ENCODE measurements around the gene NXF2B.
"Not testable (repeated sequence)": the region's sequence is repeated elsewhere in the genome, so short reads cannot be mapped to it uniquely, and the experiment has no call there.

The NXF2B gene, protein sequence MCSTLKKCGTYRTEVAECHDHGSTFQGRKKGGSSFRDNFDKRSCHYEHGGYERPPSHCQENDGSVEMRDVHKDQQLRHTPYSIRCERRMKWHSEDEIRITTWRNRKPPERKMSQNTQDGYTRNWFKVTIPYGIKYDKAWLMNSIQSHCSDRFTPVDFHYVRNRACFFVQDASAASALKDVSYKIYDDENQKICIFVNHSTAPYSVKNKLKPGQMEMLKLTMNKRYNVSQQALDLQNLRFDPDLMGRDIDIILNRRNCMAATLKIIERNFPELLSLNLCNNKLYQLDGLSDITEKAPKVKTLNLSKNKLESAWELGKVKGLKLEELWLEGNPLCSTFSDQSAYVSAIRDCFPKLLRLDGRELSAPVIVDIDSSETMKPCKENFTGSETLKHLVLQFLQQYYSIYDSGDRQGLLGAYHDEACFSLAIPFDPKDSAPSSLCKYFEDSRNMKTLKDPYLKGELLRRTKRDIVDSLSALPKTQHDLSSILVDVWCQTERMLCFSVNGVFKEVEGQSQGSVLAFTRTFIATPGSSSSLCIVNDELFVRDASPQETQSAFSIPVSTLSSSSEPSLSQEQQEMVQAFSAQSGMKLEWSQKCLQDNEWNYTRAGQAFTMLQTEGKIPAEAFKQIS

GRCh38 chrX:102439908-102440307 lies at the start of gene NXF2B:
NXF2B (minus strand) TSS chrX:102440008; CDS start chrX:102380036, 59,972 bp downstream.
- DNase-seq; in situ Hi-C loops (cut with HindIII; ENCODE audit: low pct_ligation_motif_present, low pct_unique_long_range_greater_than_20kb, low sequenced_read_pairs): not testable (repeated sequence)

DNA sequence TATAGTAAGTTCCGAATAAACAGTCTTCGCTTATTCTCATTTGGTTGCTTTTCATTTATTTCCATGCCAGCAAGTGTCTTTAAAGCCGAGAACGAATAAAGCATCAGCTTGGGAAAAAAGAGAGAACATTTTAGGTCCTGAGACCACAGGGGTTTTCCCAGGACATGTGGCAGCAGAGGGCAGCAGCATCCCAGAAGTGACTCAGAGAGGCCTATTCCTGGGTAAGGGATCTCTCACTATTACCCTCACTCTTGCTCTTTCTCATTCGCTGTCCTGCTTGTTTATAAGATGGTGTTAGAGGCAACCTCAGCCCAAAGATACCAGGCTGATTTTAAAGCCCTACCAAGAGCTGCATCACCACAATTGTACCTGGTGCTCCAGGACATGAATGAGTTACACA lies 39.0 kb upstream of the NXF2B start:
- in situ Hi-C loops (cut with HindIII; ENCODE audit: low pct_ligation_motif_present, low pct_unique_long_range_greater_than_20kb, low sequenced_read_pairs) = not testable (repeated sequence)

DNA sequence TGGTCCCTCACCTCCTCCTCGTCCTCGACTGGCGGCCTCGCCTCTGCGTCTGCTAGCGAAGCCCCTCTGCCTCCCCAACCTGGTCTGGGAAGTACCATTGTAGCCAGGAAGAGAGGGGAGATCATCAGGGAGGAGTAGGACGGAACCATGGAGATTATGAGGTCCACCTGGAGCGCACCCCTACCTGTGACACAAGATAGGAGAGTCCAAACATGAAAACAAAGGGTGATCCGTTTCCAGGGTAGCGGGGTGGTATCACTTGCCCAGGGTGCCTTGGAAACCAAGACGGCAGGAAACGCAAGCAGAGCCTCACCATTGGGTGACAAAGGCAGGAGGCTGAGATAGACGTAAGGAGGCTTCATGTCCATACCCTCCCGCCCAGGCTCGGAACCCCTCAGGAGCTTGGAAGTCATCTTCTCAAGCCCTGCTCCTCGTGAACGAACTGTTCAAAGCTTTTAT lies 32.0 kb upstream of the NXF2B start, which contains the start of gene TCP11X2:
TSS of gene TCP11X2 (minus strand) at position 51 of the 459 bp plus-strand sequence.
- DNase-seq; in situ Hi-C loops (cut with HindIII; ENCODE audit: low pct_ligation_motif_present, low pct_unique_long_range_greater_than_20kb, low sequenced_read_pairs): not testable (repeated sequence)

More for the DNA sequence above, 39.0 kb upstream of the NXF2B start:
- not testable (repeated sequence) for DNase-seq

GRCh38 chrX:102470215-102470614 lies 30.4 kb upstream of the NXF2B start:
- DNase-seq; in situ Hi-C loops (cut with HindIII; ENCODE audit: low pct_ligation_motif_present, low pct_unique_long_range_greater_than_20kb, low sequenced_read_pairs): not testable (repeated sequence)

- in situ Hi-C loops (cut with HindIII; ENCODE audit: low pct_ligation_motif_present, low pct_unique_long_range_greater_than_20kb, low sequenced_read_pairs); DNase-seq: not testable (repeated sequence)
Observed at GRCh38 chrX:102458615-102459014, 18.8 kb upstream of the NXF2B start.

DNA sequence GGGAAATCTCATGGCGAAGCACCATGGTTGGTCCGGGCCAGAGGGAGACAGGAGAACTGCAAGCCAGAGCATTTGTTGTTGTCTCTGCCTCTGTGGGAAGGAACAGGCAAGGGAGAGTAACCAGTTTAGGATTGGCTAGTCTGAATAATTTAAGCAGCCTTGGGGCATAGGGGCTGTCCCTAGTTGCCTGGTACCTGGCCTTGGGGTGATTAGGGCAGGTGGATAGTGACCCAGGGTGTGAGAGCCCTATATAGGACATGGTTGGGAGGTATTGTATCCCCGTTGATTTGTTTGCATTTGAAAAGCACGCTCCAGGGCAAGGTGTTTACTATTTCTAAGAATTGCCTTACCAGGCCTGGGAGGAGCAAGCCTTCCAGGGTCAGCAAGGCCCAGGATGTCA lies 25.3 kb downstream of the NXF2B start:
- DNase-seq; in situ Hi-C loops (cut with HindIII; ENCODE audit: low pct_ligation_motif_present, low pct_unique_long_range_greater_than_20kb, low sequenced_read_pairs): not testable (repeated sequence)

DNA sequence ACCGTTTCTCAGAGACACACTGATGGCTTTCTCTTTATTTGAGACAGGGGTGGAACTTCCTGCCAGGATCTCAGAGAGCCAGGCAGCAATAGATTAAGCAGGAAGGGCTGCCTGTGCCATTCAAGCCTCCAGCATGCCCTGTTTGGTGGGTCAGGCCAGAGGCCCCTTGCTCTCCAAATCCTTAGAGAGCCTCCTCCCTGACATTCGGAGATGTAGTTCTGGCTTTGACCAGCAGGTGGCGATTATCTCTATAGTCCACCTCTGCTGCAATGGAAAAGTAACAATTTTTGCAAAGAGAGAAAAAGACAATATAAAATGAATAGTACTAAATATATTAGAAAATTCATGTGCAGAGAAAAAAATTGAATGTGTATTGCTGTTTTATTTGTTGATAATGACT lies 93.9 kb downstream of the NXF2B start:
- peak; percentile 28 for DNase-seq
- in situ Hi-C loops (cut with HindIII; ENCODE audit: low pct_ligation_motif_present, low pct_unique_long_range_greater_than_20kb, low sequenced_read_pairs) = no loop called here

DNA sequence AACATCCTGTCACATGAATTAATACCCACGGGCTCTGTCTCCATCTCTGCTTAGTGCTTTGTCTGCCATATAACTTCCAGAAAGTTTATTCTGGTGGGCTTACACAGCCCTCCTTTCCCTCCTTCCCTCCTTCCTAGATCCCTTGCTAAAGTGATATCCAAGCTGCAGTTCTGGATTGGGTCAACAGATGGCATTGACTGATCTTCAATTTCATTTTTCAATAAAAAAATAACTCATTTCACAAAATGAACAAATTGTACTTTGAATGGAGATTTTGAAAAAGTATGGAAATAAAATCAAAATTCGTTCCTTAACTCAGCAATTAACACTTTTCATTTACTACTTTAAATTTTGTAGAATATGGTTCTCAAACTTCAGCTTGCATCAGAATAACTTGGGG lies 97.9 kb downstream of the NXF2B start:
- DNase-seq = peak; percentile 0
- in situ Hi-C loops (cut with HindIII; ENCODE audit: low pct_ligation_motif_present, low pct_unique_long_range_greater_than_20kb, low sequenced_read_pairs) = no loop called here

- no peak for DNase-seq
- in situ Hi-C loops (cut with HindIII; ENCODE audit: low pct_ligation_motif_present, low pct_unique_long_range_greater_than_20kb, low sequenced_read_pairs) = no loop called here
Observed at GRCh38 chrX:102339312-102340298, 100.2 kb downstream of the NXF2B start.

GRCh38 chrX:102338162-102338561 lies 101.6 kb downstream of the NXF2B start:
- in situ Hi-C loops (cut with HindIII; ENCODE audit: low pct_ligation_motif_present, low pct_unique_long_range_greater_than_20kb, low sequenced_read_pairs) = no loop called here
- no peak for DNase-seq

Measured in ACHN (cell line).